ENCODE measurements around the gene FAM193B. TPM values are rescaled to one million over a fixed set of nuclear protein-coding genes. Genes with fewer than 3 reads are reported as not detected.
A peak's percentile ranks its signal among the peaks of the same experiment; 100 is the strongest.
"Not testable (repeated sequence)": the region's sequence is repeated elsewhere in the genome, so short reads cannot be mapped to it uniquely, and the experiment has no call there.

FAM193B gene
- polyA plus RNA-seq, 1 of the 3 experiments (the other 2 are of a cell fraction), result 48.1 TPM

- no peak for TF ChIP-seq MAX (IDR thresholded peaks at IDR 0.05; ENCODE audit: low read depth)
- TF ChIP-seq FOXM1 (IDR thresholded peaks at IDR 0.05; ENCODE audit: low read depth), result no peak
- no peak for TF ChIP-seq RFX5 (IDR thresholded peaks at IDR 0.05; ENCODE audit: low read length)
- no peak for TF ChIP-seq ELF1 (IDR thresholded peaks at IDR 0.05)
Observed at GRCh38 chr5:177536386-177536785, 18.0 kb downstream of the FAM193B start (continued).

GRCh38 chr5:177535125-177535524 lies 19.2 kb downstream of the FAM193B start:
- Histone ChIP-seq H2AFZ (ENCODE audit: low read depth) (no peak overlapping the region), H3K9me2 (no peaks in the 10 kb centered on the region), H3K79me2 (ENCODE audit: insufficient read depth) (peaks cover 45% of the 10 kb centered on the region), H3K9ac (no peak overlapping the region), H3K27ac (ENCODE audit: low read depth in 2 of 2, low read length in 1 of 2) (no peak overlapping the region), H4K20me1 (ENCODE audit: insufficient read depth) (peaks cover 11% of the 10 kb centered on the region; the same call in 1 of the 2 replicates), H3K9me3 (no peaks in the 10 kb centered on the region), H3K27me3 (ENCODE audit: insufficient read depth) (no peaks in the 10 kb centered on the region), H3K4me1 (ENCODE audit: control insufficient read depth in 1 of 2, insufficient read depth in 2 of 2, low read depth in 1 of 2, low read length in 1 of 2) (peaks cover 2 to 15% of the 10 kb centered on the region in 2 experiments; a peak in 2 of 4 replicates), H3K36me3 (replicated peaks in 1 of 2; ENCODE audit: control insufficient read depth in 1 of 2, insufficient read depth in 2 of 2, low read length in 1 of 2) (peaks cover 17 to 59% of the 10 kb centered on the region in 2 experiments), H3K4me3 (ENCODE audit: low read depth in 2 of 2, low read length in 1 of 2) (no peak overlapping the region), H3K4me2 (no peak overlapping the region), H3F3A (replicated peaks; ENCODE audit: insufficient read depth) (peaks cover 23% of the 10 kb centered on the region)
- POLR2A ChIA-PET, result no interaction called here
- CTCF ChIA-PET, result interaction anchor here (0.9 to 2.4 kb wide), 3 partner anchors 11 to 15 kb away, joined by 3 to 6 read pairs (median 3); no protein-coding TSS in a partner anchor
- 79% methylated on average over 7 of the region's 7 CpGs for WGBS (ENCODE audit: low lambda C conversion rate)
- TF ChIP-seq RAD21 (IDR thresholded peaks at IDR 0.05; ENCODE audit: low read length) (peak; percentile 34), TEAD4 (IDR thresholded peaks at IDR 0.05; ENCODE audit: borderline replicate concordance, insufficient read depth) (no peak), ELF1 (IDR thresholded peaks at IDR 0.05) (no peak), REST (IDR thresholded peaks at IDR 0.05; ENCODE audit: low read depth, low read length) (no peak), IRF3 (IDR thresholded peaks at IDR 0.05; ENCODE audit: low read depth, low read length) (no peak)
- no peak for DNase-seq

- H3K9me3 ChIP-seq; H3K4me3 ChIP-seq (ENCODE audit: low read depth in 2 of 2, low read length in 1 of 2); H3K9me2 ChIP-seq; DNase-seq; H4K20me1 ChIP-seq (ENCODE audit: insufficient read depth); H3K4me2 ChIP-seq; H3K9ac ChIP-seq; H3K27me3 ChIP-seq (ENCODE audit: insufficient read depth); H3K27ac ChIP-seq (ENCODE audit: low read depth in 2 of 2, low read length in 1 of 2); POLR2A ChIA-PET; H2AFZ ChIP-seq (ENCODE audit: low read depth): not testable (repeated sequence)
- CTCF ChIA-PET, result interaction anchor here (0.9 to 2.4 kb wide), 5 partner anchors 11 to 33 kb away, joined by 3 to 6 read pairs (median 3); no protein-coding TSS in a partner anchor
- Histone ChIP-seq H3K36me3 (replicated peaks in 1 of 2; ENCODE audit: control insufficient read depth in 1 of 2, insufficient read depth in 2 of 2, low read length in 1 of 2) (peaks cover 20 to 63% of the 10 kb centered on the region in 2 experiments), H3F3A (replicated peaks; ENCODE audit: insufficient read depth) (peaks cover 23% of the 10 kb centered on the region), H3K4me1 (ENCODE audit: control insufficient read depth in 1 of 2, insufficient read depth in 2 of 2, low read depth in 1 of 2, low read length in 1 of 2) (peaks cover 9 to 15% of the 10 kb centered on the region in 2 experiments; a peak in 2 of 4 replicates), H3K79me2 (ENCODE audit: insufficient read depth) (peaks cover 39% of the 10 kb centered on the region)
- WGBS (ENCODE audit: low lambda C conversion rate), result 97% methylated on average over 7 of the region's 7 CpGs
Observed at GRCh38 chr5:177534433-177534832, 19.9 kb downstream of the FAM193B start.
